ENCODE measurements around the gene EMD.

The EMD gene

DNA sequence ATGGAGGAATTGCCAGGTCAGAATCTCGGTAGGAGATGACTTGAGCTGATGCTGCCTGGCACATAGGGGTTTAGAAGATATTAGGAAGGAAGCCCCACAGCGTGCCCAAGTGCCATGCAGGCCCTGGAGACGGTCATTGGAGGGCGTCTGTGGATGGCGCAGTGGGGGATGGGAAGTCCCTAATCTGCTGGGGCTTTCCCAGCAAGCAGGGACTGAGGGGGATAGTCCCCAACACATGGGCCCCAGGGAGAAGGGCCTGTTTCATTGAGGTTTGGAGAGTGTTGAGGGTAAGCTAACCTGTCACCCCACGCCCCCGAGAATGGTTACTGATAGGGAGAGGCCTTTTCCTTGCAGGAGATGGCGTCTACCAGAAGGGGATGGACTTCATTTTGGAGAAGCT lies 40.1 kb downstream of the EMD start:
- no peak for DNase-seq (ENCODE audit: low read depth in 2 of 2)

DNA sequence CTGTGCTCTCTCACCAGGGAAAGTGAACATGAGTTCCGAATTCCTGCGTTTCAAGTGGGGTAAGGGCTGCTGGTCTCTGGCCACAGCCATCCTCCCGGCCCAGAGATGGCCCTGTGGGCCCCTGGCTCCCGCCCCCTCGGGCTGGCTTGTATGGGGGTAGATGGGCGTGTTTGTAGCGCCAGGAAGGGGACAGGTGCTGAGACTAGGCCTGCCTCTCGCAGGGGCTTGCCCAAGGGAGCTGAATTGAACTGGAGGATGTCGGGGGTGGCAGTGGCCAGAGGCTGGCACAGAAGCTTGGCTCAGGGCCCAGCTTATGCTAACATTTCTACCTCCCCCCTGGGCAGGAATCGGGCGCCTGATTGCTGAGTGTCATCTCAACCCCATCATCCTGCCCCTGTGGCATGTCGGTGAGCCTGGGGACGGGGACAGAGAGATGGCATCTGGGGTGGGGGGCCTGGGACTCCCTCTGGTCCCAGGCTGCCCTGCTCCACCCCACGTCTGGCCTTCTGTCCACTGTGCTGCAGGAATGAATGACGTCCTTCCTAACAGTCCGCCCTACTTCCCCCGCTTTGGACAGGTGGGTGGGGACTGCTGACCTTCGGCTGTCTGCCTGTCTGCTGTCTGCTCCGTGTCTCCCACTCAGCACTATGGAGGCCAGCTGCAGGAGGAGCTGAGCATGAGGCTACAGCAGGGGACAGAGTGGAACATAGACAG lies 40.8 kb downstream of the EMD start:
- DNase-seq (ENCODE audit: low read depth in 2 of 2), result no peak

DNA sequence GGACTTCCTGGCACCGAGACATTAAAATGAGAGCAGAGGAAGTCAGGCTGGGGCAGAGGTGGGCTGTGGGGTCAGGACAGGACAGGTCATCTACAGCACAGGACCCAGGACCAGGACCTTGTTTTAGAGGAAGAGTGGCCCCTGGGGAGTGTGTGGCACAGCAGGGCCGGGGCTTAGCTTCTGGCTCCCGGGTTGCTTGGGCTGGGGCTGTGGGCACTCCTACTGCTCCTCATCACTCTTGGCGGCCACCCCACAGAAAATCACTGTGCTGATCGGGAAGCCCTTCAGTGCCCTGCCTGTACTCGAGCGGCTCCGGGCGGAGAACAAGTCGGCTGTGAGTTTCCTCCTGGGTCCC lies 41.3 kb downstream of the EMD start:
- DNase-seq (ENCODE audit: low read depth in 2 of 2), result no peak

DNA sequence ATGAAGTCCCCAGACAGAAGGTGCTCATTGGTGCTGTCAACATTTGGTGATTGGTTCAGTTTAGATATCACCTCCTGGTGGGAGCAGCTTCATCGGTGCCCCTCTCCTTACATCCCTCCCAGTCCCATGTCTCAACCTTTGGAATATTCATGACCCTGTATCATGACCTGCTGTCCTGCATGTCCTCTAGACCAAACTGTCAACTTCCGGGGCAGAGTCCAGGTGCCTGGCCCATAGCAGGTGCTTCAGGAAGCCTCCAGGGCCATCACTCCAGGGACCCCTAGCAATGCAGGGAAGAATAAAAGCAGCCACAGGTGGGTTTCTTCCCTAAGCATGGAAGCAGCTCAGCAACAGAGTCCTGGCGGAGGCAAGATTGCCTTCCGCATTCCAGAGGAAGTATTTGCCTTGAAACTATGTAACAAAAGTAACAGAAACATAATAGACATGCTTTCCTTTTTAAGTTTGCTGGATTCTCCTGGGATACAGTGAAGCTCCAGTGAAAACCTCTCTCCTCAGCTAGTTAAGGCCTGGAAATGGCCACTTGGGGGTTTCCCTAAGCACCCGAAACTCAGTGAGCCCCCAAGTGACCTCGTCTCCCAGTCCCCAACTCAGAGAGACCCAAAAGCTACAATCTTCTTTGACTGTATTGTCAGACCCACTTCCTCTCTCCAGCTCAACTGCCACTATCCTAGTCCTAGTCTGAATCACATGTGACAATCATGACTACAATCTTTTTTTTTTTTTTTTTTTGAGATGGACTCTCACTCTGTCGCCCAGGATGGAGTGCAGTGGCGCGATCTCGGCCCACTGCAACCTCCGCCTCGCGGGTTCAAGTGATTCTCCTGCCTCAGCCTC lies 48.0 kb downstream of the EMD start:
- no peak for DNase-seq (ENCODE audit: low read depth in 2 of 2)

DNA sequence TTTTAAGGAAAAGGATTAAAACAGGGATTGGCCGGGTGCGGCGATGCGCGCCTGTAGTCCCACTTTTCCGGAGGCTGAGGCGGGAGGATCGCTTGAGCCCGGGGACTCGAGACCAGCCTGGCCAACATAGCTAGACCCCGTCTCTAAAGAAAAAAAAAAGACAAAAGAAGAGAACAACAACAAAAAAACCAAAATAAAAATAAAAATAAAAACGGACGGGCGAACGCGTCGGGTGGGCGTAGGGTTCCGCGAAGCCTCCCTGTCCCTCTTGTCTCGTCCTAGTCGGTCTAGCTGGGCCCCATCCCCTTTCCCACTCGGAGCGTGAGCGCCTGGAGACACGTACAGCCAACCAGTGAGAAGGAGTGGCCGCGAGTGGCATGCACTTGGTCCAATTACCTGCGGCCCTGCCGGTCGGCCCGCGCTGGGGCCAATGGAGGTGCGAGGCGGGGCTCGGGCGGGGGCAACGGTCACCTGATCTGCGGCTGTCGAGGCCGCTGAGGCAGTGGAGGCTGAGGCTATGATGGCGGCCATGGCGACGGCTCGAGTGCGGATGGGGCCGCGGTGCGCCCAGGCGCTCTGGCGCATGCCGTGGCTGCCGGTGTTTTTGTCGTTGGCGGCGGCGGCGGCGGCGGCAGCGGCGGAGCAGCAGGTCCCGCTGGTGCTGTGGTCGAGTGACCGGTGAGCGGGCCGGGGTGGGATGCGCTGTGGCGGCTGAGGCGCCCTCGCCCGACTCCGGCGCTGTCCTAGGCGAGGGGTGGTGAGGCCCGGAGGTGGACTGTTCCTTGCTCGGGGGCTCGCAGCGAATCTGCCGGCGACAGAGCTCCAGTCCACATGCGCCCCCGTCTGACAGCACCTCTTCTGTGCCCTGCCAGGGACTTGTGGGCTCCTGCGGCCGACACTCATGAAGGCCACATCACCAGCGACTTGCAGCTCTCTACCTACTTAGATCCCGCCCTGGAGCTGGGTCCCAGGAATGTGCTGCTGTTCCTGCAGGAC lies 49.4 kb downstream of the EMD start, which contains the start of gene ATP6AP1:
TSS of gene ATP6AP1 (plus strand) at position 502 of the 996 bp plus-strand sequence. CDS start at position 518, 16 bp downstream.
- DNase-seq (ENCODE audit: low read depth in 2 of 2), result peak; percentile 72 to 78

DNA sequence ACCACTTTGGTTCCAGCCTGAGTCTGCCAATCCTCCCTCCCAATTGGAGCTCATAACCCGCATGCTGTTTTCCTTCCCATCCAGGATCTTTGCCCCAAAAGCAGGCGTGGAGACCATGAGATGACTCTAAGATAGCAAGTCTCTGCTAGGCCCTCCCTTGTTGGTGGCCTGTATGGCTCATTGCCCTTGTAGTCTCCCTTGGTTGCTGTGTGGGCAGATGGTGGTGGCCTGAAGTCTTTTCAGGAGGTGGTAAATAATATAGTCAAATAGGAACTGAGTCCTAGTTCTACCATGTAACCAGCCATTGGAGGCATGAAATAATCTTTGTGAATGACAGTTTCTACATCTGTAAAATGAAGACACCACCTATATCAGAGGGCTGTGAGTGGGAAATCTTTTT lies 50.6 kb downstream of the EMD start:
- DNase-seq (ENCODE audit: low read depth in 2 of 2), result no peak

DNA sequence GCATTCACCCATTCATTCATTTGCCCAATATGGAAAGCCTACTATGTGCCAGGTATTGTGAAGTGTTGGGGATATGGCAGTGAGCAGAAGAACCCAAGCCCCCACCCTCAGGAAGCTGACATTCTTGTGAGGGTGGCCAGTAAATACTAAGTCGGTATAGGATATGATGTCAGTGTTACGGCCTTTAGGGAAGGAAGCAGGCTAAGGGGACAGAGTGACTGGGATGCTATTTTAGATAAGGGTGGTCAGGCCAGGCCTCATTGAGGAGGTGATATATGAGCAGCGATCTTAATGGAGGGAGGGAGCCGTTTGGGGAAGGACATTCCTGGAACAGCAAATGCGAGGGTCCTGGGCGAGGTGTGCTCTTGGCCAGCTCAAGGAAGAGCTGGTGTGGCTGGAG lies 51.4 kb downstream of the EMD start:
- DNase-seq (ENCODE audit: low read depth in 2 of 2), result no peak

DNA sequence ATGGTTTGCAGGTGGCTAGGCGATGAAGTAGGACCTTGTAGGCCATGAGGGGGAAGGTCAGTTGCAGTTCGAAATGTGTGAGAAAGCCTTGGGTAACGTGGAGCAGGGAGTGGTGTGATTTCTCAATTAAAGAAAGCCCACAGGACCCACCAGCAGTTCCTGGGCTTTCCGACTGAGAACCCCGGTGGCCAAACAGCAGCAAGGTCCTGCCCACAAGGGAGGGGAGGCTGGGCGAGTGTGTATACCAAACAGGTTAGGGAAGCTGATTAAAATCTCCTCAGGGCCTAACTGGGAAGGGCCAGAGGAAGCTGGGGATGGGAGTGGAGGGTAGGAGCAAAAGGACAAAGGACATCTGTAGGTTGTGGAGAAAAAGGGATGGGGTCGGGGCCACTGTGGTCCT lies 51.8 kb downstream of the EMD start:
- DNase-seq (ENCODE audit: low read depth in 2 of 2), result no peak

Measured in stimulated activated CD4-positive, alpha-beta T cell treated with anti-CD3 and anti-CD28 coated beads, Interleukin-1b, Interleukin-23, amount 100 ng/mL, for 4 hours (primary cell).